Neuronal stem cell (in vitro differentiated cells): ENCODE data around the gene C3orf22.

Source experiments
- DNase-seq: peaks from one replicate; pipeline ENCODE4 v3.0.0-alpha.2; 2013; ENCODE audit warnings: low spot score
- H2AFZ ChIP-seq: one replicate; pipeline ENCODE4 v1.6.1; 2013; ENCODE audit warnings: mild to moderate bottlenecking, low read length, inconsistent platforms
- H2AK5ac ChIP-seq: 2 replicates; pipeline ENCODE4 v1.6.1; 2013; ENCODE audit warnings: low read depth, mild to moderate bottlenecking, inconsistent platforms, low read length, moderate library complexity, mixed read lengths
- H2BK120ac ChIP-seq: 2 replicates; pipeline ENCODE4 v1.6.1; 2013; ENCODE audit warnings: low read depth, mild to moderate bottlenecking, inconsistent platforms, low read length, moderate library complexity, mixed read lengths
- H2BK12ac ChIP-seq: one replicate; pipeline ENCODE4 v1.6.1; 2013; ENCODE audit warnings: low read length, inconsistent platforms
- H2BK15ac ChIP-seq: 2 replicates; pipeline ENCODE4 v1.6.1; 2013; ENCODE audit warnings: mild to moderate bottlenecking, low read length, inconsistent platforms, mixed read lengths
- H2BK5ac ChIP-seq: one replicate; pipeline ENCODE4 v1.6.1; 2013; ENCODE audit warnings: inconsistent platforms, mild to moderate bottlenecking, low read length, moderate library complexity
- H3K14ac ChIP-seq: one replicate; pipeline ENCODE4 v1.6.1; 2013; ENCODE audit warnings: low read length, inconsistent platforms
- H3K18ac ChIP-seq: 2 replicates; pipeline ENCODE4 v1.6.1; 2013; ENCODE audit warnings: low read length, inconsistent platforms
- H3K23ac ChIP-seq: 2 replicates; pipeline ENCODE4 v1.6.1; 2013; ENCODE audit warnings: low read depth, mild to moderate bottlenecking, mixed read lengths, low read length, inconsistent platforms; ENCODE audit not compliant: poor library complexity
- H3K27ac ChIP-seq: replicated peaks from 3 replicates; pipeline ENCODE4 v1.5.1; 2013; ENCODE audit warnings: low read length, inconsistent platforms
- H3K27me3 ChIP-seq, 3 experiments: 2 replicates each; pipeline ENCODE4 v1.6.1; 2013; ENCODE audit warnings: low read length in 3 of 3, mild to moderate bottlenecking in 2 of 3, inconsistent platforms in 1 of 3, low read depth in 1 of 3, mixed read lengths in 1 of 3, moderate library complexity in 1 of 3; ENCODE audit not compliant: control insufficient read depth in 3 of 3, insufficient read depth in 3 of 3
- H3K36me3 ChIP-seq, 2 donors: replicated peaks in 1 of 2; 2 replicates each; pipeline ENCODE4 v1.6.1; 2013; ENCODE audit warnings: low read length in 2 of 2; ENCODE audit not compliant: control insufficient read depth in 2 of 2, insufficient read depth in 2 of 2
- H3K4ac ChIP-seq: 2 replicates; pipeline ENCODE4 v1.6.1; 2013; ENCODE audit warnings: inconsistent platforms, mild to moderate bottlenecking, low read length, moderate library complexity
- H3K4me1 ChIP-seq, 2 donors: 1 replicate in 1 of 2; 2 replicates in 1 of 2; pipeline ENCODE4 v1.6.1; 2013; ENCODE audit warnings: low read length in 2 of 2, low read depth in 1 of 2; ENCODE audit not compliant: control insufficient read depth in 2 of 2, insufficient read depth in 1 of 2
- H3K4me2 ChIP-seq: one replicate; pipeline ENCODE4 v1.6.1; 2013; ENCODE audit warnings: mild to moderate bottlenecking, low read length, inconsistent platforms; ENCODE audit not compliant: insufficient read depth, poor library complexity, severe bottlenecking
- H3K4me3 ChIP-seq, 2 donors: 2 replicates each; pipeline ENCODE4 v1.5.1; 2013; ENCODE audit warnings: low read length in 2 of 2, mild to moderate bottlenecking in 2 of 2, inconsistent platforms in 1 of 2, moderate library complexity in 1 of 2
- H3K79me1 ChIP-seq: one replicate; pipeline ENCODE4 v1.6.1; 2013; ENCODE audit warnings: low read depth, mild to moderate bottlenecking, inconsistent platforms, low read length, moderate library complexity
- H3K9ac ChIP-seq: one replicate; pipeline ENCODE4 v1.6.1; 2013; ENCODE audit warnings: mild to moderate bottlenecking, low read depth, low read length, inconsistent platforms; ENCODE audit not compliant: poor library complexity
- H3K9me3 ChIP-seq, 2 donors: replicated peaks in 1 of 2; 2 replicates each; pipeline versions ENCODE3 to v1.6.1; 2013; ENCODE audit warnings: low read length in 2 of 2, mild to moderate bottlenecking in 2 of 2, inconsistent platforms in 1 of 2, low read depth in 1 of 2, mixed read lengths in 1 of 2, moderate library complexity in 1 of 2; ENCODE audit not compliant: control insufficient read depth in 2 of 2, insufficient read depth in 1 of 2
- H4K8ac ChIP-seq: one replicate; pipeline ENCODE4 v1.6.1; 2013; ENCODE audit warnings: low read depth, mild to moderate bottlenecking, inconsistent platforms, low read length, moderate library complexity
- H4K91ac ChIP-seq: one replicate; pipeline ENCODE4 v1.6.1; 2013; ENCODE audit warnings: low read length, low read depth, mild to moderate bottlenecking, inconsistent platforms; ENCODE audit not compliant: poor library complexity
- WGBS, 2 donors: extraction: QIAGEN DNeasy Blood & Tissue Kit; methylation state at CpG; one replicate each; pipeline ENCODE4 v1.1.7; 2013; ENCODE audit warnings: missing lambda C conversion rate in 2 of 2, mixed read lengths in 1 of 2; ENCODE audit not compliant: insufficient read length in 2 of 2, insufficient replicate concordance in 1 of 2; ENCODE audit errors: extremely low coverage in 2 of 2; 5-methylcytosine and 5-hydroxymethylcytosine counted together

Gene C3orf22

DNA sequence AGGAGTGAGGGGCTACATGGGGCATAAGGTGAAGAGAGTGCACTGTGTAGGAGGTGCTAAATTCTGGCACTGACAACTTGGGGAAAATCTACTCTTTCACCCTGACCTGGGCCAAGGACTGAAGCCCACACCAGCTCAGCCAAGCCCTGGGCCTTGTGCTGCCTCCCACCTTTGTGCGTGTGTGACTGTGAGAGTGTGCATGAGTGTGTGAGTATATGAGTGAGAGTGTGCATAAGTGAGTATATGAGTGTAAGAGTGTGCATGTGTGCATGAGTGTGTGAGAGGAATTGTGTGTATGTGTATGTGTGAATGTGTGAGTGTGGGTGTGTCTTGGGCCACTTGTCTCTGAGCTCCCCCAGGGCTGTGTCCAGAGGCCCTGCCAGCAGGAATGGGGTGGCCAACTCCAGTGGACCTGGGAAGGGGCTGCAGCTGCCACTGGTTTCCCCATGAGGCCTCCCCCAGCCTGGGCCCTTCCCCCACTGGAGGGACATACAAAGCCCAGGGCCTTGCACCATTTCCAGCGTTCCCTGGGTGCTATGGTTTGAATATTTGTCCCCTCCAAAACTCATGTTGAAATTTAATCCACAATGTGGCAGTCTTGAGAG, 15.2 kb downstream of the C3orf22 start:
- H3K79me1 ChIP-seq: no peaks in the 10 kb centered on the region
- WGBS, 2 donors: no CpG with 5 or more reads among the region's 2 CpGs
- H3K18ac ChIP-seq: no peak overlapping the region

DNA sequence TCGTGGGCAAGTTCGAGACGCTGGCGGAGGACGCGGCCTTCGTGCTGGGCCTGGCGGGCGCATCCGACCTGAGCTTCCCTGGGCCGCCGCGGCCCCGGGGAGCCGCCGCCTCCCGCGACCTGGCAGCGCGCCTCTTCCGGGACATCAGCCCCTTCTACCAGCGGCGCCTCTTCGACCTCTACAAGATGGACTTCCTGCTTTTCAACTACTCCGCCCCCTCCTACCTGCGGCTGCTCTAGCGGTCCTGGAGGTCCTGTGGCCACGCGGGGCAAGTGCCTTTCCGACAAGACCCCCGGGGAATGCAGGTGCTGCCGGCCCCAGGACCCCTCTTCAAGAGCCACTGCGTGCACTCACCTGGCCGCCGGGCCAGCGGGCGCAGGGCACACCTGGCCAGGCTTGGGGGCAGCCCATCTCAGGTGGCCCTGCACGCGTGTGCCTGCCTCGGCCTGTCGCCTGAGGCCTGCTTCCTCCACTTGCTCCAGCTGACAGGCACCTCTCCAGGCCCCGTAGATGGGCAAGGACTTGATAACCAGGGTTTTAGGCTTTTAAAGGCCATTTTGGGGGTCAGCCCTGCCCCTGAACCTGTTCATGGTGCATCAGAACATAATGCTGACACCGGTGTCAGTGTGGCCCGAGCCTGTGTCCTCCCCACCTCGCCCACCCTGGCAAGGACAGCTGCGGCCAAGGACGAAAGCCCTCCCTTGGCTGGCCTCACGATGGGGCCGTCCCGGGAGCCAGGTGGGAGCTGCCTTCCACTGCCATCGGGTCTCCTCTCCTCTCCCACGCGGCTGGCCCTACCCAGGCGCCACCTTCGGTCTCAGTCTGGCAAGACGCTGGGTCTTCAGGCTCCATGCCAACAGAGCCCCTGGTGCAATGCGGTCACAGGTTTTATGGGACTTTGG, 16.1 kb downstream of the C3orf22 start:
- H2AK5ac ChIP-seq: no peak overlapping the region
- H2BK15ac ChIP-seq: no peak overlapping the region
- H3K4me1 ChIP-seq: no peaks in the 10 kb centered on the region
- H3K4me2 ChIP-seq: no peak overlapping the region
- WGBS, 2 donors: no CpG with 5 or more reads among the region's 57 CpGs
- H2BK5ac ChIP-seq: no peak overlapping the region
- no peak overlapping the region for H2AFZ ChIP-seq
- no peaks in the 10 kb centered on the region for H3K79me1 ChIP-seq
- no peak overlapping the region for H3K4ac ChIP-seq
- H4K91ac ChIP-seq: no peak overlapping the region
- H3K4me3 ChIP-seq: no peak overlapping the region
- peak overlapping the region; percentile 74 for H3K18ac ChIP-seq
- no peak overlapping the region for H3K27ac ChIP-seq
- no peaks in the 10 kb centered on the region for H3K9me3 ChIP-seq
- H2BK120ac ChIP-seq: no peak overlapping the region
- H3K36me3 ChIP-seq: no peaks in the 10 kb centered on the region
- H2BK12ac ChIP-seq: no peak overlapping the region
- peaks cover 0 to 33% (median 2%) of the 10 kb centered on the region in 3 experiments for H3K27me3 ChIP-seq
- H3K23ac ChIP-seq: no peak overlapping the region
- no peak overlapping the region for H3K9ac ChIP-seq
- no peak overlapping the region for H4K8ac ChIP-seq
- DNase-seq: no peak
- H3K14ac ChIP-seq: no peak overlapping the region

More for the DNA sequence above, 15.2 kb downstream of the C3orf22 start:
- no peak for DNase-seq
- Histone ChIP-seq H2AFZ (no peak overlapping the region), H3K27ac (no peak overlapping the region), H3K36me3 (no peaks in the 10 kb centered on the region), H3K27me3 (peaks cover 0 to 40% (median 2%) of the 10 kb centered on the region in 3 experiments), H2AK5ac (no peak overlapping the region), H3K4ac (no peak overlapping the region), H3K14ac (no peak overlapping the region), H2BK15ac (no peak overlapping the region), H3K4me1 (peaks cover 0 to 2% of the 10 kb centered on the region in 2 donors), H4K91ac (no peak overlapping the region), H2BK5ac (no peak overlapping the region), H3K4me3 (no peak overlapping the region), H3K23ac (no peak overlapping the region), H2BK12ac (no peak overlapping the region), H3K9ac (no peak overlapping the region), H3K9me3 (no peaks in the 10 kb centered on the region), H4K8ac (no peak overlapping the region), H2BK120ac (no peak overlapping the region), H3K4me2 (no peak overlapping the region)

DNA sequence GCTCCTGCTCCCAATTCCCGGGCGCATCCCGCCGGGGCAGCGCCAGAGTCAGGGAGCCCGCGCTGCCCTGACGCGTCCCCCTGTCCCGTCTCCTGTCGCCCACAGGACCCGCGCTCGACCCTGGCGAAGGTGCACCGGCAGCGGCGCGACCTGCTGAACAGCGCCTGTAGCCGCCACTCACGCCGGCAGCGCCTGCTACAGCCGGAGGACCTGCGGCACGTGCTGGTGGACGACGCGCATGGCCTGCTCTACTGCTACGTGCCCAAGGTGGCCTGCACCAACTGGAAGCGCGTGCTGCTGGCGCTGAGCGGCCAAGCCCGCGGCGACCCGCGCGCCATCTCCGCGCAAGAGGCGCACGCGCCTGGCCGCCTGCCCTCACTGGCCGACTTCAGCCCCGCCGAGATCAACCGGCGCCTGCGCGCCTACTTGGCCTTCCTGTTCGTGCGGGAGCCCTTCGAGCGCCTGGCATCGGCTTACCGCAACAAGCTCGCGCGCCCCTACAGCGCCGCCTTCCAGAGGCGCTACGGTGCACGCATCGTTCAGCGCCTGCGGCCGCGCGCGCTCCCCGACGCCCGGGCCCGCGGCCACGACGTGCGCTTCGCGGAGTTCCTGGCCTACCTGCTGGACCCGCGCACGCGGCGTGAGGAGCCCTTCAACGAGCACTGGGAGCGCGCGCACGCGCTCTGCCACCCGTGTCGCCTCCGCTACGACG, 16.9 kb downstream of the C3orf22 start:
- no CpG with 5 or more reads among the region's 101 CpGs for WGBS, 2 donors

More for the DNA sequence above, 16.9 kb downstream of the C3orf22 start:
- H3K9ac ChIP-seq: no peak overlapping the region
- no peak overlapping the region for H3K18ac ChIP-seq
- H2BK5ac ChIP-seq: no peak overlapping the region
- H3K9me3 ChIP-seq: no peaks in the 10 kb centered on the region
- peaks cover 0 to 28% (median 2%) of the 10 kb centered on the region in 3 experiments for H3K27me3 ChIP-seq
- H3K14ac ChIP-seq: no peak overlapping the region
- no peak overlapping the region for H2BK15ac ChIP-seq
- H3K4me1 ChIP-seq: no peaks in the 10 kb centered on the region
- H2BK120ac ChIP-seq: no peak overlapping the region
- H4K8ac ChIP-seq: peak overlapping the region; percentile 75
- H3K79me1 ChIP-seq: no peaks in the 10 kb centered on the region
- H4K91ac ChIP-seq: no peak overlapping the region
- H3K23ac ChIP-seq: no peak overlapping the region
- peak overlapping the region in 1 of 2 donors; percentile 33 for H3K4me3 ChIP-seq
- DNase-seq: no peak
- no peak overlapping the region for H2BK12ac ChIP-seq
- H3K4ac ChIP-seq: no peak overlapping the region
- no peak overlapping the region for H2AFZ ChIP-seq
- H3K36me3 ChIP-seq: no peaks in the 10 kb centered on the region
- H3K27ac ChIP-seq: no peak overlapping the region
- H2AK5ac ChIP-seq: no peak overlapping the region
- H3K4me2 ChIP-seq: no peak overlapping the region
